ENCODE data around the gene SRSF6.
A peak's percentile ranks its signal among the peaks of the same experiment; 100 is the strongest.

The SRSF6 gene

DNA sequence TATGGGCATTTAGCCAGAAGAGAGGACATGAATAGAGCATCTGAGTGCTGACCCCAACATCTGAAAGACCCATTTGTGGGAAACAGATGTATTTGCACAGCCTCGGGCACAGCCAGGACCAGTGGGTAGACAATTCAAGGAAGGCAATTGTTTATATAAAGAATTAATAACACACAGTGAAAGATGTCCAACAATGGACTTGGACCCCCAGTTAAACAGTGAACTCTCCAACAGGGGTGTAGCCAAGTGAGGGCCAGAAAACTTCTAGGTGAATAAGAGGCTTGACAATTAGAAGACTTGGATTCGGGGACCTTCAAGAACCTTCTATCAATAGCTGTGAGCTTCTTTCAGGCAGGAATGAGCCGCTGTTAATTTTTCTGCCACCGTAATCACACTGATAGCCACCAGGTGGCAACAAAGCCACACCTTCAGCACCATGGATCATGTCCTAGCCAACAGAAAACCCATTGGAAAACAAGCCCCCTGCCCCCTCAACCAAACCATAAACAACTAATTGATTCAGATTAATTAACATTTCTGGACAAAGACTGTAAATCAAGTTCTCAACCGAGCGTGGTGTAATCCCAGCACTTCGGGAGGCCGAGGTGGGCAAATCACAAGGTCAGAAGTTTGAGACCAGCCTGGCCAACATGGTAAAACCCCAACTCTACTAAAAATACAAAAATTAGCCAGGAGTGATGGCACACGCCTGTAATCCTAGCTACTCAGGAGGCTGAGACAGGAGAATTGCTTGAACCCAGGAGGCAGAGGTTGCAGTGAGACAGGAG is 8.8 kb upstream of the SRSF6 start:
- DNase-seq, result peak in 3 of 5 experiments; percentile 4 to 52 (median 13)

DNA sequence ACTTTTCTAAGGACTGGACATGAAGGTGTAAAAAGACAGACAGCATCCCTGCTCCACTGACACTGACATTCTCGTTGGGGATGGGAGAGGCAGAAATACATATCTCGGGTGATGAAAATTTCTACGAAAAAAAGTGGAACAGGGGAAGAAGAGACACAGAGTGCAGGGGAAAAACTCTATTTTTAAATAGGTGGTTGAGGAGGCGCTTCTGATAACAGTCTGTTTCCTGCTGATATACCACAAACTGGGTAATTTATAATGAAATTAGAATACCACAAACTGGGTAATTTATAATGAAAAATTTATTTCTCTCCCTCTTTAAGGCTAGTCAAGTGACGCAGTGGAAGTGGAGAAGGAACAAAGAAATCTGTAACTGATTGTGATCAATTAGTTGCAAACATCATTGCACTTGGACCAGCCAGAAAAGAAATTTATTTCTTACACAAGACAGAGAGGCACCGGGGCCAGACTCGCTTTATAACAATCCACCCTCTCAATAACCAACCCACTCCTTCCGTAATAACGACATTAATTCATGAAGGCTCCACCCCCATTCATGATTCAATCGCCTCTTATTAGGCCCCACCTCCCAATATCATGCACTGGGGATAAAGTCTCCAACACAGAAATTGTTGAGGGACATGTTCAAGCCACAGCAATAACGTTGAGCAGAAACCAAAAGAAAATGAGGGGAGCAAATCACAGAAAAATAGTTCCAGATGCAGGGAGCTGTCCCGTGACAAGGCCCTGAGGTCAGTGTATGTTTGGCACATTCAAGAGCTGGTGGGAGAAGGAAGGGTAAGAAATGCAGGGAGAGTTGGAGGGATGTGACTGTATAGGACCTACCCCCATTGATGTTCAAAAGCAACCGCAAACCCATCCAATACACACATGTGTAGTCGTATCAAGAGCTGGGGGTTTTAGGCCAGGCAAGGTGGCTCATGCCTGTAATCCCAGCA is 6.6 kb upstream of the SRSF6 start:
- DNase-seq, result no peak

DNA sequence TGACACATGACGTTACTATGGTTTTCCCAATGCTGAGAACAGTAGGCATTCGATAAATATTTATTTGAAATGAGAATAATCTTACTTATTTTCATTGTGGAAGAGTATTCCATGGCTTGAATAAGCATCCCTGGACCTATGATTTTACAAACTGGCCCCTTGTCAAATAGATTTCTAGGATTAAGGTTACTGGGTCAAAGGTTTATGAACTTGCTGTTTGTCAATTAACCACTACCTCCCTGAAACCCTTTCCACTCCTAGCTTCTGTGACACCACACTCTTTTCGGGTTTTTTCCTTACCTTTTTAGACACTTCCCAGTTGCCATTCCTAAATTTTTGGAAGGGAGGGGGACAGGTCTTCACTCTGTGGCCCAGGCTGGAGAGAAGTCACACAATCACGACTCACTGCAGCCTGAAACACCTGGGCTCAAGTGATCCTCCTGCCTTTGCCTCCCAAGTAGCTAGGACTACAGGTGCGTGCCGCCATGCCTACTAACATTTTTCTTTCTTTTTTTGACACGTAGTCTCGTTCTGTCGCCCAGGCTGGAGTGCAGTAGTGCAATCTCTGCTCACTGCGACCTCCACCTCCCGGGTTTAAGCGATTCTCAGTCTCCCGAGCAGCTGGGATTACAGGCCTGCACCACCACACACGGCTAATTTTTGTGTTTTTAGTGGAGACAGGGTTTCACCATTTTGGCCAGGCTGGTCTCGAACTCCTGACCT is 5.1 kb upstream of the SRSF6 start:
- DNase-seq, result no peak

DNA sequence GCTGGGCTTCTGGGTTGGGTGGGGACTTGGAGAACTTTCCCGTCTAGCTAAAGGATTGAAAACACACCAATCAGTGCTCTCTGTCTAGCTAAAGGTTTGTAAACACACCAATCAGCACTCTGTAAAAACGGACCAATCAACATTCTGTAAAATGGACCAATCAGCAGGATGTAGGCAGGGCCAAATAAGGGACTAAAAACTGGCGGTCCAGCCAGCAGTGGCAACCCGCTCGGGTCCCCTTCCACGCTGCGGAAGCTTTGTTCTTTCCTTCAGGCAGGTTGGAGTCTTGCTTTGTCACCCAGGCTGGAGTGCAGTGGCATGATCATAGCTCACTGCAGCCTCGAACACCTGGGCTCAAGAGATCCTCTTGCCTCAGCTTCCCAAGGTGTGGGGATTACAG is 1.4 kb upstream of the SRSF6 start:
- DNase-seq, result peak in 1 of 5 experiments; percentile 7

DNA sequence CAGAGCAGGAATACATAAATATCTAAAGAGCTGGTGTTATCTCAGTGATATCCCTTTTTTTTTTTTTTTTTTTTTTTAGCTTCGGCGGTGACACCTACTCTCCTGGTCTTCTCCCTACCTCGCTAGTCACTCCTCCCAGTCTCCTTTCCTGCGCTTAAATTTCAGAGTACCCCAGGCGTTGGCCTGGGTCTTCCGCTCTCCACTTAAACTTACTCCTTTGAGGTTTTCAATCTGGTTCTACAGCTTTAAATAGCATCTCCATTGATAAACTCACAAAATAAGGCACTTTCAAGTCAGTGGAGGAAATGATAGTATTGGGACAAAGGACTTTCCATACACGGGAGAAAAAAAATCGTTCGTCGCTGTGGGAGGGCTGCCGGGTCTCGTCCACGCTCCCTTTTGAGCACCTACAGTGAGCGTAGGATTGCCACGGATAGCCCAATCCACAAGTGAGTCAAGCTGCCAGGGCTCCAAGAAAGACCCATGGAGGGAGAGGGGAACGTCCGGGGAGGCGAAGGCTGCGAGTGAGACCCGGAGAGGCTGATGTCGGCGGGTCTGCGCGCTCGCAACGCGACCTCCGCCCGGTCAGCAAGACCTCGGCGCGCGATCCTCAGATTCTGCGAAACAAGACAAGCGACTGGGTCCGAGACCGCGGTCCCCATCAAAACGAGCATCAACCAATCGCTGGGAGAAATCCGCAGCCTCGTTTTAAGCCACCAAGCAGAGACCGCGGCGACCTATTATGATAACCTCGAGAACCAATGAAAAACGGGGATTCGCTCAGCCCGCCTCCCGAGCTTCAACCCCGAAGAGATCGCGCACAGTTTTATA is 672 bp upstream of the SRSF6 start:
- DNase-seq, result peak; percentile 54 to 96 (median 80)

DNA sequence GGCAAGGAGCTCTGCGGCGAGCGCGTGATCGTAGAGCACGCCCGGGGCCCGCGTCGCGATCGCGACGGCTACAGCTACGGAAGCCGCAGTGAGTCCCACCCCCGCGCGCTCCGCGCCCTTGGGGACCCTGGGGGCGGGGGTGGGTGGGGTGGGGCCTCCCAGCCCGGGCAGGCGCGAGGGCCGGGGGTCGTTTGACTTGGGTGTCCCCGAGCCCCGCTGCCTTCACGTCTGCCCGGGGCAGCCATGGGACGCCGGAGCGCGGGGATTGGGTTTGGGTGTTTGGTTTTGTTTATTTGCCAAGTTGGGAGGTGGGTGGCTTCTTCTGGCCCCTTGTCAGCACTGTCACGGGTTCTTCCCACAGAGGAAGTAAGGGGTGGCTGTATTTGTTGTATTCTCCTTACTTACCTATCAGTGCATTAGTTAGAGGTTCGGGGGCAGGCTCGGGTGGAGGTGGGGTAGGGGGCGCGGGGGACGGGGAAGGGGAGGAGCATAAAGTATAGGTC is 777 bp downstream of the SRSF6 start:
- DNase-seq, result peak in 1 of 5 experiments; percentile 63

DNA sequence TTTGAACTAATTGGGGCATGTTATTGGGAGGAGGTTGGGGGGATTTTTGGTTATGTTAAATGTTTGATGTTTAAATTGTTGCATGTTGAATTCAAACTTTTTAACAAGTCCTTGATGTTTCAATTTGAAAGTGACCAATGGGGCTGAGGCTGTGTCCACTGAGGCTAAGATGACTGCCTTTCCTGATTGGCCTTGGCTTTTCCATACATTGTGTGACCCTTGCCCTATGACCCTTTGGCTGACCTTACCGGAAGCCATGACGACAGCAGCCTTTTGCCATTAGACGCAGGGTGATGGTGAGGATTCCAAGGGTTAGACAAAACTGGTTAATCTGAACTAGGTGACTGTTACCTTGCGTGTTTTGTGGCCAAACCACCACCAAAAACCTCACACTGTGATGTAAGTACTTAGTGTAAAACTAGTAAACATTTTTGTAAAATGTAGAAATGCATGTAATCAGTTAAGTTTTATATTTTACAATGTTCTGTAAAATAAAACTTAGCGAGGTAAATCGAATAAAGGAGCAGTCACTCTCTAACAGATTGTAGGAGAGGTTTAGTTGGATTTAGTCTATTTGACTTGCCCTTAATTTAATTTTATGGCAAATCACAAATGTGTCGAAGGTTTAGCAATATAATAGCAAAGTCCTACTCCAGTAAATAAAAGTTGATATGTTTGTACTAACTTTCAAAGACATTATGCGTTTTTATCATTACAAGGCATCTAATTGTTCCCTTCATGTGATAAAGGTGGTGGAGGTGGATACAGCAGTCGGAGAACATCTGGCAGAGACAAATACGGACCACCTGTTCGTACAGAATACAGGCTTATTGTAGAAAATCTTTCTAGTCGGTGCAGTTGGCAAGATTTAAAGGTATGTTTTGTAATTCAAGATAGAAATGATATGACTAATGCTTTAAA is 1.6 kb downstream of the SRSF6 start:
- DNase-seq, result peak in 2 of 5 experiments; percentile 10 to 67

DNA sequence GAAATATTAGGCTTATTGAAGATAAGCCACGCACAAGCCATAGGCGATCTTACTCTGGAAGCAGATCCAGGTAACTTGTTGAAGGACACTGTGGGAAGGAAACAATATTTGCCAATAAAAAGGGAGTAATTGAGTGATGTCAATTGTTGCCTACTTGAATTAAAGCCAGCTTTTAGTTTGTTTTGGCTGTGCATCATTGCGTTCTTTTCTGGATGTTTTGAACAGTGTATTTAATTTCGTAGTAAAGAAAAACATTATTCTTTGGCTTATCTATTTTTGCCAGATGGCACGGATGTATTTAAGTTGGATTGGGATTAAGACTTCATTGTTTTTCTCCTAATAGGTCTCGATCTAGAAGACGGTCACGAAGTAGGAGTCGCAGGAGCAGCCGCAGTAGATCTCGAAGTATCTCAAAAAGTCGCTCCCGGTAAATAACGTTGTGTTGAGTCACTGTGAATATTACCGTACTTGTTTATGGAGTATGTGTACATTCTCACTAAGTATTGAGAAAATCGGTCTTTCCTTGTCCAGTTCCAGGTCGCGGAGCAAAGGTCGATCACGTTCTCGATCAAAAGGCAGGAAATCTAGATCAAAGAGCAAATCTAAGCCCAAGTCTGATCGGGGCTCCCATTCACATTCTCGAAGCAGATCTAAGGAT is 2.6 kb downstream of the SRSF6 start:
- no peak for DNase-seq

DNA sequence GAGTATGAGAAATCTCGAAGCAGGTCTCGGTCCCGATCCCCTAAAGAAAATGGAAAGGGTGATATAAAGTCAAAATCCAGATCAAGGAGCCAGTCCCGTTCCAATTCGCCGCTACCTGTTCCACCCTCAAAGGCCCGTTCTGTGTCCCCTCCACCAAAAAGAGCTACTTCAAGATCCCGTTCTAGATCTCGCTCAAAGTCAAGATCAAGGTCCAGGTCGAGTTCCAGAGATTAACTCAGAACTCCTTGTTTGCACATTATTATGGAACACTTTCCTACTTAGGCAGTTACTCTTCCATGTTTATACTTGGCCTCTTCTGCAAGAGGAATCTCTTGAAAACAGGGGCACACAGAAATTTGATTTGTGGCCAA is 3.1 kb downstream of the SRSF6 start:
- DNase-seq, result no peak

DNA sequence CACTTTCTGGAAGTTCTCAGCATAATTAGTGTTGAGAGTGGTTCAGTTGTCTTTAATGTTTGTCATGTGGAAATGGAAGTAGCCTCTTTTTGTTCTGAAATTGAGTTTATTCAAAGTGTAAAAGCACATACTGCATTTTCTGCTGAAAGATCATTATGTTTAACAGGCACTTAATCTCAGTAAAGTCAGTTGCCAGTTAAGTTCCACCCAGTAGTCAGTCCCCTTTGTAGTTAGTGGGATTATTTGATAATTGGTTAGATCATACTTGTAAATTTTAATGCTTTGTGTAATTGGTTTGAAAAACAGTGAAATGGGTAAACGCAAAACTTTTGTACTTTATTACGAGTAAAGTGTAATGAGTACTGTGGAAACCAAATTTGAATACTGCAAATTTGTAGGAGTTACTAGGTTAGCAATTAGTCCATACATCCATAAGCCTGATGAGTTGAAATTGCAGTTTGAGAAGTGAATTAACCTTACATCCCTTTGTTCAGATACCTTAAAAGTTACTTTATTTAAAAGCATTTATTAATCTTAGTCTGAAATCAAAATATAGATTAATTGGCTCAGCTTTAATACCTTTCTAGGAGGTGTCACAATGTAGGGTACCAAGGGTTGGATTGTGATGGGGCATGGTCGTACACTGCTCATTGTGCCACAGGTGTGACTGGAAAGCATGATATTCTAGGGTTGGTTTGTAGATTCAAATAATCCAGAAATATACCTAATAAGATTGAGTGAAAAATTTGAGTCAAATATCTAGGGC is 4.4 kb downstream of the SRSF6 start:
- DNase-seq, result no peak

DNA sequence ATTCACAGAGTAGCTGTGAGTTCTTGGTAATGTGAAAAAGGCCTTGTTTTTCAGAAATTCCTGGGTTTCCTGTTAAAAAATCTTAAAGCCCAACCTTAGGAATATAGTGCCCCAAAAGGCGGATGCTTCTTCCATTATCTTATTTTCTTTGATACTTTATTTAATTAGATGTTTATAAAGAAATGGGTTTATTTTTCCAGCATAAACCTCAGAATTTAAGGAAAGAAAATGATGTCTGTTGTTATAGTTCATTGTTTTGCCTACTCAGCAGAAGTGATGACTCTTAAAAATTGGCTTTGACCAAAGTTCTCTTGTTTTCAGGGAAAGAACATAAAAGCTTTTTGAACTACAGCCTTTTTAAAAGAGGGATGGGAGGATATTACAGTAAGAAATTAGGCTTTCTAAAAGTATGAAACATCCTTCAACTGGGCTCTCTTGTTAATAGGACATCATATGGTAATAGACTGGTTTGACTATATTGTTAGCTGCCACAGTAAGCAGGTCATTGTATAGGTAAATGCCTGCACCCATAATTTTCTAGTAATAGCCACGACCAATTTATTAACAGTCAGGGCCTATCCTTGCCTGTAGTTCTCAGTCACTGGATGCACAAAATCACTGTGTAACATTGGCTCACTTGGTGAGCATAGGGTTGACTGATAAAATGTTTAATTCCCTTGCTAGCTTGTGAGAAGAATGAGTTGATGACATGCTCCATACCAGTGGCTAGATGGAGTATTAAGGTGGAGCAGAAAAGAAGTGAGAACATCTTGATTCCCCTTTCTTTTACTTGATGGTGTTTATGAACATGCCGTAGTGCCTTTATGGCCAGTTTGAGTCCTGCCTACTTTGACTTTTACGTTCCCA is 5.2 kb downstream of the SRSF6 start:
- DNase-seq, result no peak

DNA sequence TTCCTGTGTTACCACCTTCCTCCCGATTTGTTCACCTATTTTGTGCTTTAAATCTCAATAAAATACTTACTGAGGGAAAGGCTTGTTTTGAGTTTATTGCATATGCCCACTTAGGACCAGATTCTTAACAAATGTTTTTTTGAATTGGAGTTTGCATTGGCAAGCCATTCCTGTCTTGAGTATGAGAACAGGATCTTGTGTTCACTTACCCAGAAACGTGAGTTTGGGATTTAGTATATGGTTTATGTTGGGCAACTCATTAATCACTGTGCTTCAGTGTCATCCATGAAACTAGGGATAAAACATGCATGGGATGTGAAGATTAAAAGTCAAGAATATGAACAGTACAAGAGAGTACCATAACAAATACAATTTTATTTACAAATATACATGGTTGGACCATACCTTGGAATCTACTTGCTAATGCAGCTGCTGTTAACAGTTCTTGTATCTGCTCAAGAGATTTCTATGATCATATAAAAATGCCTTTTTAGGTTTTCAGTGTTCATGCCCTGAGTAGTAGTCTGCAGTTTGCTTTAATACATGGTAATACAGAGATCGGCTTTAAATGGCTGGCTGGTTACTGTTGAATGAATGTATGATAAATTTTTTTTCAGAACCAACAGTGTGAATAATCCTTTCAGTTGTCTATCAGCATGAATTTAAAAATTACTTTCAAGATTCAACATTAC is 6.0 kb downstream of the SRSF6 start:
- DNase-seq, result no peak

DNA sequence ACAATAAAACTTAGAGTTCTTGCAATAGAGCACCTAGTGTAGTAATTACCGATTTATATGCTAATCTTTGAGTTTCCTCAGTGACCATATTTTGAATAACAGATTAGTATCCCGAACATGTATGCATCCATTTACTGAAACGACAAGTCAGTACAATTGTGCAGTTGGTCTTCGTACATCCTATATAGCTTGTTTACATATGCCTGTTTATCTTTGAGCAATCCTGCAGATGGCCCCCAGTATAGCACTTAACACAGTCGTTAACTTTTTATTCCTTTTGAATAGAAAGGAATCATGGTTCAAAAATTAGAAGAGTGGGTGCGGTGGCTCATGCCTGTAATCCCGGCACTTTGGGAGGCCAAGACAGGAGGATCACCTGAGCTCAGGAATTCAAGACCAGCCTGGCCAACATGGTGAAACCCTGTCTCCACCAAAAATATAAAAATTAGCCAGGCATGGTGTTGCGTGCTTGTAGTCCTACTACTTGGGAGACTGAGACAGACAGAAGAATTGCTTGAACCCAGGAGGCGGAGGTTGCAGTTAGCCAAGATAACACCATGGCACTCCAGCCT is 6.6 kb downstream of the SRSF6 start:
- DNase-seq, result no peak

DNA sequence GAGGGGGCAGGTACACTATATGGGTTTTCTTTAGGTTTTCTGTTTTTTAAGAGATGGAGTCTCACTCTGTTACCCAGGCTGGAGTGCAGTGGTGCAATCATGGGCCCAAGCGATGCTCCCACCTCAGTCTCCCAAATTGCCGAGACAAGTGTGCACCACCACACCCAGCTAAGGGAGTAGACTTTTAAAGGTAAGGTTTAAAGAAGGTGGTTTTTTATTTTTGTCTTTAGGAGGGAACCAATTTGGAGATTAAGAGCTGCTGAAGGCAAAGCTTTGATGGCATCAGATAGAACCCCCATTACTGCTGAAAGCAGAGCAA is 7.9 kb downstream of the SRSF6 start:
- no peak for DNase-seq

DNA sequence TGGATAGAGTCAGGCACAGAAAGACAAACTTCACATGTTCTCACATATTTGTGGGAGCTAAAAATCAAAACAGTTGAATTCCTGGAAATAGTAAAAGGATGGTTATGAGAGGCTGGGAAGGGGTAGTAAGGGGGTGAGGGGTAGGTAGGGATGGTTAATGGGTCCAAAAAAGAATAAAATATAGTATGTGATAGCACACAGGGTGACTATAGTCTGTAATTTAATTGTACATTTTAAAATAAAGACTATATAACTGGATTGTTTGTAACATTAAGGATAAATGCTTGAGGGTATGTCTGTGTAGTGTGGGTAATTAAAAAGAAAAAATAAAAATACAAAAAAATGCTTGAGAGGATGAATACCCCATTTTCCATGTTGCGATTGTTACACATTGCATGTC is 9.9 kb downstream of the SRSF6 start:
- no peak for DNase-seq

DNA sequence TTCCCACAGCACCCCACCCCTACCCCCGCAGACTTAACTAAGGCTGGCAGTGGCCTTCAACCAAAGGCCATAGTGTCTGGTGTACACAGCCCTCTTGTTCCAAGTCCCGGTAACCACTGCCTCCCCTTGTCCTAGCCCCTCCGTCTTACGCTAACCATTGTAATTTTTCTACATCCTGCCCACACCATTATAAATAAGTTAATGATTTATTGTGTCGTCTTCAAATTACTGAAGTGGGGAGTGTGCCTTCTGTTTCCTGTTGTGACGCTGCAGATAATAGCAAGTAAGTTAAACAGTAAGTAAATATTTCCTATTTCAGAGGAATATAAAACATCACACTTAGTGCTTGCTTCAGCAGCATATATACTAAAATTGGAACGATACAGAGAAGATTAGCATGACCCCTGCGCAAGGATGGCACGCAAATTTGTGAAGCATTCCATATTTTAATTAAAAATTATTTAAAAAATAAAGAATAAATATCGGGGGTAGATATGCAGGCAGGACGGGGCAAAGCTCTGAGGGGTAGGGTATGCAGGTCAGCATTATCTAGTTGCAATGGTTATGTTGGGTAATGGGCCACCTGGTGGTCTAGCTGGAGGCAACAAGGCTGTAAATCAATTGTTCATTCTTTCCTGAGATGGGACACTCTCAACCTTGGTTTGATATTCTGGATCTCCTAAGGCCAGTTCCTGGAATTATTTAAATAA is 15.1 kb downstream of the SRSF6 start:
- no peak for DNase-seq

DNA sequence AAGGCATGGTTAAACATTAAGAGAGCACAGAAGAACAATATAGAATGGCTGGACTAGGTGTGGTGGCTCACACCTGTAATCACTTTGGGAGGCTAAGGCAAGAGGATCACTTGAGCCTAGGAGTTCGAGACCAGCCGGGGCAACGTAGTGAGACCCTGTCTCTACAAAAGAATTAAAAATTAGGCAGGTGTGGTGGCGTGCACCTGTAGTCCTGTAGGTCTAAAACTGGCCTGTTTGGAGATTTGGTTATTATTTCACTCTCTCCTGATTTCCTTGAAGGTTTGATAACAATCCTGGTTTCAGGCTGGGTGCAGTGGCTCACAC is 15.6 kb downstream of the SRSF6 start:
- no peak for DNase-seq
